PFSK-1 (cell line): Measurements from ENCODE around the gene LOXHD1.

Source experiments
- FOXP2 ChIP-seq: optimal IDR thresholded peaks from 2 replicates; pipeline ENCODE3; 2011; ENCODE audit warnings: borderline replicate concordance, control low read depth, inconsistent platforms; ENCODE audit not compliant: insufficient read depth; ENCODE audit errors: extremely low read length, extremely low read depth
- POLR2AphosphoS5 ChIP-seq: IDR thresholded peaks from 2 replicates; pipeline ENCODE4 v1.6.1; 2012; ENCODE audit warnings: low read depth, mild to moderate bottlenecking, control low read depth, low read length, moderate library complexity
- SIN3A ChIP-seq: IDR thresholded peaks from 2 replicates; pipeline ENCODE4 v1.6.1; 2012; ENCODE audit warnings: mild to moderate bottlenecking, low read length, moderate library complexity, borderline replicate concordance; ENCODE audit not compliant: insufficient read depth
- TAF1 ChIP-seq: IDR thresholded peaks from 2 replicates; pipeline ENCODE4 v1.6.1; 2012; ENCODE audit warnings: low read length, control low read depth, borderline replicate concordance; ENCODE audit not compliant: insufficient read depth
- TF ChIP-seq, protein P1 (sequence below), 2 experiments: IDR thresholded peaks; 2 replicates each; pipeline versions ENCODE4 v1.6.1 to v1.8.0; 2011 to 2012; ENCODE audit warnings: low read depth in 2 of 2, low read length in 2 of 2, control low read depth in 1 of 2, inconsistent platforms in 1 of 2, mild to moderate bottlenecking in 1 of 2, moderate library complexity in 1 of 2; ENCODE audit not compliant: insufficient read depth in 1 of 2

LOXHD1 gene

DNA sequence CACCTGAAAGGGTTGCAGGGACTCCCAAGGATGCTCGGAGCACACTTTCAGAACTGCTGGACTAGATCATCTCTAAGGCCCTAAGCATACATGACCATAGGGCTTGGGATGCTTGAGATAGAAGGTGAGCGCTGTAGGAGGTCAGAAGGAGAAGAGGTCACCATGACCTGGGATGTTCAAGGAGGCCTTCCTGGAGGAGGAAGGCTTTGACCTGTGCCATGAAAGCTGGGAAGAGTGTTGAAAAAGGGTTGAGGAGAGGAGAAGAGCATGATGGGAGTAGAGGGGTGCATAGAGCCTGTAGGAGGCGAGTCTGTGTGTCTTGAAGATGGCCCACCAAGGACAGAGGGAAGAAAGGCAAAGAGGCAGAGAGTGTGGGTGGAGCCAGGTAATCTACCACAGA, 222.4 kb downstream of the LOXHD1 start:
- TF ChIP-seq POLR2AphosphoS5 (no peak), SIN3A (no peak), TAF1 (no peak), FOXP2 (no peak)
- TF ChIP-seq, protein P1, sequence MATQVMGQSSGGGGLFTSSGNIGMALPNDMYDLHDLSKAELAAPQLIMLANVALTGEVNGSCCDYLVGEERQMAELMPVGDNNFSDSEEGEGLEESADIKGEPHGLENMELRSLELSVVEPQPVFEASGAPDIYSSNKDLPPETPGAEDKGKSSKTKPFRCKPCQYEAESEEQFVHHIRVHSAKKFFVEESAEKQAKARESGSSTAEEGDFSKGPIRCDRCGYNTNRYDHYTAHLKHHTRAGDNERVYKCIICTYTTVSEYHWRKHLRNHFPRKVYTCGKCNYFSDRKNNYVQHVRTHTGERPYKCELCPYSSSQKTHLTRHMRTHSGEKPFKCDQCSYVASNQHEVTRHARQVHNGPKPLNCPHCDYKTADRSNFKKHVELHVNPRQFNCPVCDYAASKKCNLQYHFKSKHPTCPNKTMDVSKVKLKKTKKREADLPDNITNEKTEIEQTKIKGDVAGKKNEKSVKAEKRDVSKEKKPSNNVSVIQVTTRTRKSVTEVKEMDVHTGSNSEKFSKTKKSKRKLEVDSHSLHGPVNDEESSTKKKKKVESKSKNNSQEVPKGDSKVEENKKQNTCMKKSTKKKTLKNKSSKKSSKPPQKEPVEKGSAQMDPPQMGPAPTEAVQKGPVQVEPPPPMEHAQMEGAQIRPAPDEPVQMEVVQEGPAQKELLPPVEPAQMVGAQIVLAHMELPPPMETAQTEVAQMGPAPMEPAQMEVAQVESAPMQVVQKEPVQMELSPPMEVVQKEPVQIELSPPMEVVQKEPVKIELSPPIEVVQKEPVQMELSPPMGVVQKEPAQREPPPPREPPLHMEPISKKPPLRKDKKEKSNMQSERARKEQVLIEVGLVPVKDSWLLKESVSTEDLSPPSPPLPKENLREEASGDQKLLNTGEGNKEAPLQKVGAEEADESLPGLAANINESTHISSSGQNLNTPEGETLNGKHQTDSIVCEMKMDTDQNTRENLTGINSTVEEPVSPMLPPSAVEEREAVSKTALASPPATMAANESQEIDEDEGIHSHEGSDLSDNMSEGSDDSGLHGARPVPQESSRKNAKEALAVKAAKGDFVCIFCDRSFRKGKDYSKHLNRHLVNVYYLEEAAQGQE (IDR thresholded peaks at IDR 0.05; ENCODE audit: insufficient read depth in 1 of 2, low read depth in 2 of 2, low read length in 2 of 2) = no peak

DNA sequence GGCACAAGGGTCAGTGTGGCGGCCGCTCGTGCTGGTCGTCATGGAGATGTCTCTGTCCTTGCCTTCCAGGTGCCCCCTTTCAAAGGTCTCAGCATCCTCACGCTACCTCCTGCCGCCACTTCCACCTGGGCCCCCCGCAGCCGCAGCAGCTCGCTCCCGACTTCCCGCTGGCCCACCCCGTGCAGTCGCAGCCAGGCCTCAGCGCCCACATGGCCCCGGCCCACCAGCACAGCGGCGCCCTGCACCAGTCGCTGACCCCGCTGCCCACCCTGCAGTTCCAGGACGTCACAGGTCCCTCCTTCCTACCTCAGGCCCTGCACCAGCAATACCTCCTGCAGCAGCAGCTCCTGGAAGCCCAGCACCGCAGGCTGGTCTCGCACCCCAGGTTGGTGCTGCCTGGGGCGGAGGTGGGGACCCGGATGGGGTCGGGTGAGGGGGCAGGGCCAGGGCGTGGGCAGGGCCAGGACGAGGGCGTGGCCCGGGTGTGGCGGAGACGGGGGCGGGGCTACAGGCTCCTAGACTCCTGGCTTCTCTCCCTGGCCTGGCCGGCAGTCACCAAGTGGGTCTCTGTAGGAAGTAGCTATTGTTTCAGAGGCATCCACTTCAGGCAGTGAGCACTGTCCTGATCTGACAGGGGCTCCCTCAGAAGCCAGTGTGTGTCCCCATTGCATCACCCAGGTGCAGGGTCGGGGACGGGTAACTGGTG, 223.7 kb downstream of the LOXHD1 start:
- TF ChIP-seq SIN3A (no peak), POLR2AphosphoS5 (no peak), FOXP2 (no peak), TAF1 (no peak)
- TF ChIP-seq, protein P1 (IDR thresholded peaks at IDR 0.05; ENCODE audit: insufficient read depth in 1 of 2, low read depth in 2 of 2, low read length in 2 of 2) = no peak

DNA sequence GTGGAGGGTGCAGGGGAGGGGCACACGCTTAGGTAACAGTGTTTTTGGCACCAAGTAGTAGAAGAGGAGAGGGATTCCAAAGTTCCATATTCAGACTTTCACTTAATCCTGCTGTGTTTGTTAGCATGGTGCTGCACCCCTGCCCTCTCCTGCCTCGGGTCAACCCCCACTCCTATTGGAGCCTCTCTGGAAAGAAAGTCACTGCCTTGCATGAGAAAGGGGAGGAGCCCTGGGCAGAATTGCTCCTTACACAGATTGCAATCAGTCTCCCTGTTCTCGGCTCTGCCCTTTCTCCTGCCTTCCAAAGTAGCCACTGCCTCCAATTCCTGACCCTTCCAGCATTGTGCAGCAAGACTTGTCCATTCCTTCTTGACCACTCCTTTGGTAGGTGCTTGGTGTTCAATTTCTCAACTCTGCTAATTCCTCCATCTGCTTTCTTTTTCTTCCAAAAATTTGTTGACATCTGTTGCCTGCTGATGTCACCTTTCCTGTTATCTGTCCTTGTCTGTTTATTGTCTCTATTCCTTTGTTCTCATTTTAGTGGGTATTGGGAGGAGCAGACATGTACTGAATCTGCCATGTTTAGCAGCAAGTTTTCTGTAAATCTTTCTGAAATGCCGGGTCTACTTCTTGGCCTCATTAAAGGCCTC, 225.4 kb downstream of the LOXHD1 start:
- TF ChIP-seq POLR2AphosphoS5 = no peak
- TF ChIP-seq, protein P1 (IDR thresholded peaks at IDR 0.05; ENCODE audit: insufficient read depth in 1 of 2, low read depth in 2 of 2, low read length in 2 of 2) = no peak
- no peak for TF ChIP-seq FOXP2
- no peak for TF ChIP-seq TAF1
- no peak for TF ChIP-seq SIN3A

DNA sequence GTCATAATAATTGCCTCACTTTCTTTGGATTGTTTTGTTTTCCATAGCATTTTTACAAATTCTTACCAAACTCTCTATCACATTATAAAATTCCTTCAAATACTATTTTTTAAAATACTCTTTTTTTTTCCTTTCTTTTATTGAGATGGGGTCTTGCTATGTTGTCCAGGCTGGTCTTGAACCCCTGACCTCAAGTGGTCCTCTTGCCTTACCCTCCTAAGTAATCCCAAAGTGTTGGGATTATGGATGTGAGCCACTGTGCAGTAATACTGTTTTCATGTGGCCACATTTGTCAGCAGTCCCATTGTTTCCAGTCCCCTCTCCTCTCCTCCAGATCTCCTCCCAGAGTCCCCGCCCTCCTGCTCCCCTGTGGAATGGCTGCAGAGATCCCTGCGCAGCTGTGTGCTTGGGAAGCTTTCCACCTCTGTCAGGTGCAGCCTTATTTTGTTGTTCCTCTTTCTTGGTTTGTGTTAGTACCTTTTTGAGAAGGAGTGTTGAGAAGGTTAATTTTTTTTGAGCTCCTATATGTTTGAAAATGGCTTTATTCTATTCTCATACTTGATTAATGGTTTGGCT, 227.3 kb downstream of the LOXHD1 start:
- no peak for TF ChIP-seq FOXP2

DNA sequence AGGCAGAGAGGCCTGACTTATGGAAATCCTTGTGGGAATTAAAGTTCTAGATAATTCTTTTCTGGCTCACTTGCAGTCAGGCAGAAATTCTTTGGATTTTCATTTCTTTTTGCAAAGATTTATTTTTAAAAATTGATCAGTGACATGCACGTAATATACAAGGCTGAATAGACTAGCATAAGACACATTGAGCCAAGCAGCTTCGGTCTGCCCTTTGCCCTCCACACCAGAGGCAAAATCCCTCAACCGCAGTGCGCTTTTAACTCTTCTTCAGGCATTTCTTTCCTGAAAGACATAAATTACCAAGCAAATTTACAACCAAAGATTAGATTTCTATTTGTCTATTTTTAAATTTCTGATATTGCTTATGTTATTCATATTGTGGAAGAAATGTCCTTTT, 227.9 kb downstream of the LOXHD1 start:
- no peak for TF ChIP-seq FOXP2
- TF ChIP-seq, protein P1 (IDR thresholded peaks at IDR 0.05; ENCODE audit: insufficient read depth in 1 of 2, low read depth in 2 of 2, low read length in 2 of 2) = no peak
- no peak for TF ChIP-seq TAF1
- no peak for TF ChIP-seq POLR2AphosphoS5
- TF ChIP-seq SIN3A = no peak
